ENCODE results near the gene ENAM.
A peak's percentile ranks its signal among the peaks of the same experiment; 100 is the strongest.

ENAM gene

DNA sequence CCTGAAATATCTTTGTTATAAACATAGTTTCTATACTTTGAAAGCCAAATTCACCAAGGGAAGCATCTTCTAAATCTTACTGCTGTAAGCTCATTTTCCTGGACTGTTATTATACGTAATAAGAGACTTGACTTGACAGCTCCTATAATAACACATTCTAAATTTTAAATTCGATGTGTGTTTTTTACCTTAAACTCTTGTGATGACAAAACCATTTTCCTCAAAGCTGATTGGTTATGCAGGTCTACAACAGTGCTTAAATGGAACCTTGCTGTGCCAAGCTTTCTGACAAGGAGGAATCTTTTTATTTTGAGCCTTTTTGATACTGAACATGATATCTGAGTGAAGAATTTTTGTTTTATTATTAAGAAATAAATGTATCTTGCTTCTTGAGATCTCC is at the start of gene ENAM:
TSS of gene ENAM (plus strand) at position 301 of the 400 bp plus-strand sequence. CDS start 757 bp downstream, outside the sequence.
- no peak within 1 kb of the TSS for H3K27ac ChIP-seq
- TF ChIP-seq, protein P1, sequence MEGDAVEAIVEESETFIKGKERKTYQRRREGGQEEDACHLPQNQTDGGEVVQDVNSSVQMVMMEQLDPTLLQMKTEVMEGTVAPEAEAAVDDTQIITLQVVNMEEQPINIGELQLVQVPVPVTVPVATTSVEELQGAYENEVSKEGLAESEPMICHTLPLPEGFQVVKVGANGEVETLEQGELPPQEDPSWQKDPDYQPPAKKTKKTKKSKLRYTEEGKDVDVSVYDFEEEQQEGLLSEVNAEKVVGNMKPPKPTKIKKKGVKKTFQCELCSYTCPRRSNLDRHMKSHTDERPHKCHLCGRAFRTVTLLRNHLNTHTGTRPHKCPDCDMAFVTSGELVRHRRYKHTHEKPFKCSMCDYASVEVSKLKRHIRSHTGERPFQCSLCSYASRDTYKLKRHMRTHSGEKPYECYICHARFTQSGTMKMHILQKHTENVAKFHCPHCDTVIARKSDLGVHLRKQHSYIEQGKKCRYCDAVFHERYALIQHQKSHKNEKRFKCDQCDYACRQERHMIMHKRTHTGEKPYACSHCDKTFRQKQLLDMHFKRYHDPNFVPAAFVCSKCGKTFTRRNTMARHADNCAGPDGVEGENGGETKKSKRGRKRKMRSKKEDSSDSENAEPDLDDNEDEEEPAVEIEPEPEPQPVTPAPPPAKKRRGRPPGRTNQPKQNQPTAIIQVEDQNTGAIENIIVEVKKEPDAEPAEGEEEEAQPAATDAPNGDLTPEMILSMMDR (conservative IDR thresholded peaks at IDR 0.05): no peak

DNA sequence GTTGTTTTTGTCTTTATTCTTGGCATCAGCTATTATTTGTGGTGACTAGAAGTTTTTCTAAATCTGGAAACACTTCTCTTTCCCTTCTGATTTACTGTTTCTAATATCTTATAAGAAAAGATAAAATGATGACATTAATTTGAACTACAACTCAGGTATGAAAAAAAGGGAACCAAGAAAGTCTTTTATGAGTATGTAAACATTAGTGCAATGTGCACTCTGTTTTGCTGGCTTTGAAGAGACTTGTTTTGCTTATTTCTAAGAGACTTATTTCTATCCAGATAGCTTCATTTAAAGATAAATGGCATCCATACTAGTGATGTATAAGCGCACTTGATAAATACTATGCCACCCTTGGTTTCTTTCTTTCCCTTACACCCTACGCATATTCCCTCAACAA is 46.6 kb upstream of the ENAM start:
- H3K27ac ChIP-seq: no peak overlapping the region
- TF ChIP-seq, protein P1 (conservative IDR thresholded peaks at IDR 0.05): no peak

- TF ChIP-seq, protein P1 (conservative IDR thresholded peaks at IDR 0.05): no peak
- peak overlapping the region; percentile 24; the same call in 1 of the 2 replicates for H3K27ac ChIP-seq
Measured at GRCh38 chr4:70583952-70584834, 44.4 kb upstream of the ENAM start.

- TF ChIP-seq, protein P1 (conservative IDR thresholded peaks at IDR 0.05): no peak
- H3K27ac ChIP-seq: no peak overlapping the region
Measured at GRCh38 chr4:70586841-70587240, 41.7 kb upstream of the ENAM start.

DNA sequence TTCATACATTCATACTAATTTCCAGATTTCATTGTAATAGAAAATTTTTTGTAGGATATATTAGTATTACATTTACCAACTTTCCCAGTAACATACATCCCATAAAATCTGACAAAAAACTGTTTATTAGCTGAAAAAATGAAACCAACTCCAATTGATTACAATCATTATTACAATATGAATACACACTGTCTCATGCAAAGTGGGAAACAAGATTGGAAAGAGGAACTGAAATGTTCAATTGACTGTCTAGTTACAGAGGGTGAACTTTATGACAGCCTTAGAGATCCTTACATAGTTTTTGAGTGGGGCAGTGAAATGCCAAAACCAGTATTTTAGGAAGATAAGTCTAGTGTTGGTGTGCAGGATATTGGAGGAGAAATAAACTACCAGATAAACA is 38.8 kb upstream of the ENAM start:
- H3K27ac ChIP-seq: no peak overlapping the region
- TF ChIP-seq, protein P1 (conservative IDR thresholded peaks at IDR 0.05): no peak

DNA sequence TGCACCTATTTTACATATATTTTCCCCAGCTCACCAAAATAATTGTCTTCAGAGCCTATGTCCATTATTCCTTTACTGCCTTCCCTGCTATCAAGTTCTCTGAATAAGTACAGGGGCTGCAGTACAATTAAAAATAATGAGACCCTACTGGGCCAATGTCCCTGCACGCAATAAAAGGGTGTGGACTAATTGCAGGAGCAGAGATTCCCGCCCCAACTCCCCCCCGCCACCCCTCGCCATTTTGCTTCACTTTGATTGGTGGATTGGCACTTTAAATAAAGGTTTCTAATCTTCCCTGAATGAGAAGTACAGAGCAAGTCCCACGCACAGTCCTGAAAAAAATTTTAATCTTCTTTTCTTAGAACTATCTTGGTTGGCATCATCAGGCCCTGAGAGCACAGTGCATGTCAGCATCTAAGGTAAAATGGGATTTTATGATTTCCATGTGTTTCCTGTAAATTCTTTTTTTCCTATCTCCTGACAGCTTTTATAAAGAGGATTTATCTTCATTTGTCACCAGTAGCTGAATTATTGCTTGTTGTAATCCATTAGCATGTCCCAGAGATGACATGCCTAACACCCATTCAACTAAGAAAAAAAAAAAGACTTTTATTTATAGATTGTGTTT is 36.5 kb upstream of the ENAM start, which contains the start of gene AMBN:
TSS of gene AMBN (plus strand) at position 302 of the 628 bp plus-strand sequence. CDS start at position 405, 103 bp downstream.
- H3K27ac ChIP-seq: no peak within 1 kb of the TSS
- TF ChIP-seq, protein P1 (conservative IDR thresholded peaks at IDR 0.05): no peak

DNA sequence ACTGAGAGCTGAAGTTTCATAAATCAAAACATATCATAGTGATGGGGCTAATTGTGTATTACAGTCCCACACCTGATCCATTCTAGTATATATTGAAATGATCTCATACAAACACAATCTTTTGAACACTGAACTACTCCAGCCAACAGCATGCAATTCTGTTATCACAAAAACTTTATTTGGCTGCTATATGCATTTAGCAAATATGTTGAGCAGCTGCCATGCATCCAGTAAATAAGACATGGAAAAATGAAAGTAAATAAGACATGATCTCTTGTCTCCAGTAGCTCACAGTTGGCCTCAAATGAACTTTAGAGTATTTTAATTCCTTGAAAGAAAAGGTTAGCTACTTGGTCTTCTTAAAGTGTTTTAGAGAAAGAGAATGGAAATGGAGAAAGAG is 34.3 kb upstream of the ENAM start:
- TF ChIP-seq, protein P1 (conservative IDR thresholded peaks at IDR 0.05): no peak
- no peak overlapping the region for H3K27ac ChIP-seq
